GM18909 (cell line): ENCODE data around the gene NFYC.
"Not testable (repeated sequence)": the region's sequence is repeated elsewhere in the genome, so short reads cannot be mapped to it uniquely, and the experiment has no call there.

ENCODE experiments used
- ATAC-seq: cut with Tn5 transposase; IDR thresholded peaks from one replicate; pipeline ENCODE4 v1.9.1; 2021; ENCODE audit warnings: mild to moderate bottlenecking; ENCODE audit not compliant: unreplicated experiment, poor library complexity

Gene NFYC

DNA sequence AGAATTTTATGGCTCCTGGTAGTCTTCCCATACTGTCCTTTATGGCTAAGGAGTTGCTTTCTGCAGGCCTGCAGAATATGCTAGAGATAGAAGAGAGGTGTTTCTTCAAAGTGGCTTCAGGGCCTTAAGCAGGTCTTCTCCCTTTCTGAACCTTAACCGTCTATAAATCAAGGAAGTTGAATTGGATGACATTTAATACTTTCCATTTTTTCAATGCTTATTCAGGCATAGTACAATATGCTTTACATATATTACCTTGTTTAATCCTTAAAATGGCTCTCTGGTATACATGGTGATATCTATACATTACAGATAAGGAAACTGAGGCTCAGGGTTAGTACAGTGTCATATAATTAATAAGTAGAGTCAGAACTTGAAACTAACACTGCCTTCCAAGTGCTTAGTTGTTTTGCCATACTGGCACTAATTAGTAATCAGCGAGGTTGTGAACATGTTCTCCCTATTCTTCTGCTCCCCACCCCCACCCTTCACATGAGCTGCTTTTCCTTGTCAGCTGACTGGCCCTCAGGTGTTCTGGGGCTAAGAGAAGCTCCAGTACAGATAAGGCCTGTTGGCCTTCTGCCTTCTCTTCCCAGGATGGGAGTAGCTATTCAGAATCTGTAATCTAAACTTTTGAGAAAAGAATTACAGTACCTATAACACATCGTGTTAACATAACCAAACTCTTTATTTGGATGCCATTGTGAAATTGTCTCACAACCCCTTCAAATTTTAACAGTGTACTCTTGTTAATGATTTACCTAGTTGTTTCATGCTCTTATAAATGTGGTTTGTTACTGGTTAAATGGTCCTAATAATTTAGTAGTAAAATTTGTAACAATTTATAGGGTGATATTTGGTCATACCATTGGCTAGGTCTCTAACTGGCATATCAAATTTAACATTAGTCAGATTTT lies 13.6 kb downstream of the NFYC start:
- no peak for ATAC-seq

- no peak for ATAC-seq
Measured at GRCh38 chr1:40706626-40707025, 15.1 kb downstream of the NFYC start.

DNA sequence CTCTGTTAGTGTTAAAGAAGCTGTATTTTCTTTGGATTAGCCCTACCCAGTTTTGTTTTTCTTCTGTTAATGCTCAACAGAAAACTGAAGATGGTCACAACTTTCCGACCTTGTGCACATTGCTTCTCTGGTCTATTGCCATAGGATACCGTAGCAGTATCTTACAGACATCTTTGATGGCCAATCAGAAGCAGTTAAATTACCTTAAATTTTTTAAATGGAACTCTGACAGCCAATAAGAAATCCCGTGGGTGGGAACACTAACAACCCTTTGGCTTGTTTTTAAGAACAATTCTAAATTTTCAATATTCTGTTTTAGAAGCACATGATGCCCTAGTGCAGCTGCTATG lies 17.2 kb downstream of the NFYC start:
- ATAC-seq = peak; percentile 66

- peak; percentile 88 for ATAC-seq
Measured at GRCh38 chr1:40709100-40709801, 17.7 kb downstream of the NFYC start.

DNA sequence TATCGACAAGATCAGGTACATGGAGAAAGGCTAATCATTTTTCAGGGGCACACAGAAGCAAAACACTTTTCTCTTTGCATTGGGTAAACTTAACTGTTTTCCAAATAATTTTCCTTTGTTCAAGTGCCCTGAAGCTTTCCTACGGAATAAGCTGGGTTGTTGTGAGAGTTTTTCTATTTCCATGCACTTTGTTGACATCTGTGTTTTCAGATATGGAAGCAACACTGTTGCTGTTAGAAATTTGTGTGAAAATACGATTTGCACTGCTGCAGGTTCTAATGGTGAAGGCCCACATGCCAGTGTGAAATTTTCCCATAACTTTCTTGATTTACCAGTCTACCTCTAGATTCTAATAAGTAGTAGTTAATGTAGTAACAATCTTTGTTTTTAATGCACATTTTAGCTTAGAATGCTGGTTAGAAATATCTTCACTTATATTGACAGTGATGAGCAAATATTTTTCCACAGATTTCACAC lies 18.3 kb downstream of the NFYC start:
- ATAC-seq = no peak

DNA sequence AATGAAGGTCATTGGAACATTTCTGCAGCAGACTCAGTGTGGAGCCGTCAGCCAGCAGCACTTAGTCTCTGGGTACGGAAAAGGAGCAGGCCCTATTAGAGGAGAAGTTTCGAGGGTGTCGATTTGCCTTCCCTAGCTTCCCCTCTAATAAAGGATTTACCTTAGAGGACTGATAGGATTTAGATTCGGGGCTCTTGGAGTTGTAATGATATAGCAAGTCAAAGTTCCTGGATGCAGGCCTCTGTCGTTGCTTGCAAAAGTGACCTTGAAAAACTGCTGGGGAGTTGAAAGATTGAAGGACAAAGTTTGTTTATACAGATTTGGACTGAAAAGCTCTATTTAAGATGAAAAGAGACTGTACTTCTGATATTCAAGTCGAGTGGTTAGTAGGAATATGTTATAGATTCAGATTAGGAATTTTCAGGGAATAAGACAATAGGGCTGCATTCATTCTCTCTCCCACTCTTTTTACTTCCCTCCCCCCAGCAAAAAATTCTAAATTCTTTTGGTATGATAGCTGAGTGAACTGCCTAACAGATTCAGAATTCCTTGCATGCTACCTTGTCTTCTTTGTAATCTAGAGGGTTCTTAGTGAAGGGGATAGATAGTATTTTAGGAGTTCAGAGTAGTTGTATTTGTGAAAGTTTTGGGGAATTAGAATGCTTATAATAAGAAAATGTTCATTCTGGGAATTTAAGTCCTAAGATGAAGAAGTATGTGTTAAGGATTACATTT lies 19.2 kb downstream of the NFYC start:
- no peak for ATAC-seq

DNA sequence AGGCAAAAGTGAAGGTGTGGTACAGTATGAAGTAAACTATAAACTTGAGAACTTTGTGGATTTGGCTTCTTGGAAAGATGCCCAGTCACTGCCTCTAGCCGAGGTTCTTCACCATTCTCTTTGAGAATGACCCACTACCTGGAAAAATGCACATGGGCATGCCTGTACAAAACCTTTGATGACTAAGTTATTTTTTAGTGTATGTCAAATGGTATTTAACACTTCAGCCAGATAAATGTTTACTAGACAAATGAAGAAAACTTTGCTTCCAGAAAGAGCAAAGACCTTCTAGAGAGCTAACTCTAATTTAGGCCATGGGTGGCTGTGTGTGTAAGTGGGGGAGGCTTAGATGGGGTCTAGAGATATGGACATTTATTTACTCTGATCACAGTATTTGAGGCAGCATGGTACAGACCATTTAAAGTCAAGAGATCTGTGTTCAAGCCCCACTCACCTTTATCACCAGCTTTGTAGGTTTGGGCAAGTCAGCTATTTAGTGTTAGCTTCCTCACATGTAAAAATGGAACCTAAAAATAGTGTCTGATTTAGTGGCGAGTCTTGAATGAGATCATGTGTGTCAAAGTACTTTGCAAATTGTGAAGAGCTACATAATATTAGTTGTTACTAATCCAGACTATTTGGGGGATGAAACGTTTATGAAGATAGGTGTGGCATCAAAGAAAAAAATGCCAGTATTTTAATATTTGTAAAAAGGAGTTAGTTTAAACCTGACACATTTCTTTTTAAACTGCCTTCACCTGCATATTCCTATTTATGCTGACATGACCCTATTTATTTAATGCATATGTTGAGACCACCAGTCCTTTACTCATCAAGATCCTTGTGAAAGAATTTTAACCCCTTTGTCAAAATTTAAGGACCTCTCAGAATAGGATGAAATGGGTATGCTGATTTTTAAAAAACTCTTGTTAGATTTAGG lies 20.2 kb downstream of the NFYC start:
- ATAC-seq = no peak

- no peak for ATAC-seq
Measured at GRCh38 chr1:40712405-40712944, 21.0 kb downstream of the NFYC start.

GRCh38 chr1:40712997-40713396 lies 21.5 kb downstream of the NFYC start:
- ATAC-seq = no peak

GRCh38 chr1:40715491-40716059 lies 24.1 kb downstream of the NFYC start:
- ATAC-seq = no peak

GRCh38 chr1:40717065-40717464 lies 25.6 kb downstream of the NFYC start:
- ATAC-seq = no peak

DNA sequence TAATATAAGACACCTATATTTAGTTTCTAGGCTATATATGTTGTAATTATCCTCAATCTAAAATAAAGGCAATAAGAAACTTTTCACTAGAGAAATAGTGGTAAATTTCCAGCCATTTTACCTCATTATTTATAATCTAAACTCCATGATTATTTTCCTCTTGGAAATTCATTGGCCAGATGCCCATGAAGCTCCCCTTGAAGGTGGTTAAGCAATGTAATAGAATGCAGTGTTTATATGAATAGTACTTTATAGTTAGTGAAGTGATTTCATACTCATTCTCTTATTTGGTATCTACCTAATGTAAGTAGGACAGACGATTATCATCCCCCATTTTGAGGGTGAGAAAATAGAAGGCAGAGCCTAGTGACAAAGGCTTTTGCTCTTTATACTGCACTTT lies 26.5 kb downstream of the NFYC start:
- no peak for ATAC-seq

DNA sequence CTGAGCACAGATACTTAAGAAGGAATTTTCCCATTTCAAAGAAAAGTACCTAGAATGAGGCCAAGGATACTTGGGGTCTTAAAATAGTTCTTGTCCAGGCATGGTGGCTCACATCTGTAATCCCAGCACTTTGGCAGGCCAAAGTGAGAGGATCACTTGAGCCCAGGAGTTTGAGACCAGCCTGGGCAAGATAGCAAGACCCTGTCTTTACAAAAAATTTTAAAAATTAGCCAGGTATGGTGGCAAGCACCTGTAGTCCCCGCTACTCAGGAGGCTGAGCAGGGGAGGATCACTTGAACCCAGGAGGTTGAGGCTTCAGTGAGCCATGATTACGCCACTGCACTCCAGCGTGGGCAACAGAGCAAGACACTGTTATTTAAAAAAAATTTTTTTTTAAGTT lies 29.0 kb downstream of the NFYC start:
- no peak for ATAC-seq

- no peak for ATAC-seq
Measured at GRCh38 chr1:40722622-40723021, 31.1 kb downstream of the NFYC start.

GRCh38 chr1:40723196-40723955 lies 31.9 kb downstream of the NFYC start:
- ATAC-seq = no peak

DNA sequence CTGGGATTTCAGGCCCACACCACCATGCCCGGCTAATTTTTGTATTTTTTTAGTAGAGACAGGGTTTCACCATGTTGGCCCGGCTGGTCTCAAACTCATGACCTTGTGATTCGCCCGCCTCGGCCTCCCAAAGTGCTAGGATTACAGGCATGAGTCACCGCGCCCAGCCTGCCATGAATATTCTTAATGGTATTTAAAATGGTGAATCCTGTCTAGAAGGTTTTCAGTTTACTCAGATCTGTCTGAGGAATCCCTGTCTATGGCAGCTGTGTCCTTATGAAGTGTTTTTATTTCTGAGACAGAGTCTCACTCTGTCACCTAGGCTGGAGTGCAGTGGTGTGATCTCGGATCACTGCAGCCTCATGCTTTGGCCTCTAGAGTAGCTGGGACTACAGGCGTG lies 36.2 kb downstream of the NFYC start:
- not testable (repeated sequence) for ATAC-seq

DNA sequence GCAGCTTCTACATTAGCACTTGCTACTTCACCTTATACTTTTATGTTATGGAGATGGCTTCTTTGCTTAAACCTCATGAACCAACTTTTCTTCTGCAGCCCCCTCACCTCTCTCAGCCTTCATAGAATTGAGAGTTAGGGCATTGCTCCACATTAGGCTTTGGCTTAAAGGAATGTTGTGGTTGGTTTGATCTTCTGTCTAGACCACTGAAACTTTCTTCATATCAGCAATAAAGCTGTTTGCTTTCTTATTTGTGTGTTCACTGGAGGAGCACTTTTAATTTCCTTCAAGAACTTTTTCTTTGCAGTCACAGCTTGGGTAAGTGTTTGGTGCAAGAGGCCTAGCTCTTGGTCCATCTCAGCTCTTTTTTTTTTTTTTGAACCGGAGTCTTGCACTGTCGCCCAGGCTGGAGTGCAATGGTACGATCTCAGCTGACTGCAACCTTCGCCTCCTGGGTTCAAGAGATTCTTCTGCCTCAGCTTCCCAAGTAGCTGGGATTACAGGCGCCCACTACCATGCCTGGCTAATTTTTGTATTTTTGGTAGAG lies 37.9 kb downstream of the NFYC start:
- ATAC-seq = not testable (repeated sequence)

- no peak for ATAC-seq
Measured at GRCh38 chr1:40732756-40733301, 41.3 kb downstream of the NFYC start.
